ENCODE measurements around the gene PSMB7. TPM values are rescaled to one million over a fixed set of nuclear protein-coding genes. Genes with fewer than 3 reads are reported as not detected.

Gene PSMB7
- polyA plus RNA-seq, 5 donors: 204 to 212 (median 205) TPM

GRCh38 chr9:124358631-124359030 lies 56.6 kb downstream of the PSMB7 start:
- no peak for DNase-seq

- DNase-seq: no peak
Observed at GRCh38 chr9:124357721-124358361, 57.4 kb downstream of the PSMB7 start.

DNA sequence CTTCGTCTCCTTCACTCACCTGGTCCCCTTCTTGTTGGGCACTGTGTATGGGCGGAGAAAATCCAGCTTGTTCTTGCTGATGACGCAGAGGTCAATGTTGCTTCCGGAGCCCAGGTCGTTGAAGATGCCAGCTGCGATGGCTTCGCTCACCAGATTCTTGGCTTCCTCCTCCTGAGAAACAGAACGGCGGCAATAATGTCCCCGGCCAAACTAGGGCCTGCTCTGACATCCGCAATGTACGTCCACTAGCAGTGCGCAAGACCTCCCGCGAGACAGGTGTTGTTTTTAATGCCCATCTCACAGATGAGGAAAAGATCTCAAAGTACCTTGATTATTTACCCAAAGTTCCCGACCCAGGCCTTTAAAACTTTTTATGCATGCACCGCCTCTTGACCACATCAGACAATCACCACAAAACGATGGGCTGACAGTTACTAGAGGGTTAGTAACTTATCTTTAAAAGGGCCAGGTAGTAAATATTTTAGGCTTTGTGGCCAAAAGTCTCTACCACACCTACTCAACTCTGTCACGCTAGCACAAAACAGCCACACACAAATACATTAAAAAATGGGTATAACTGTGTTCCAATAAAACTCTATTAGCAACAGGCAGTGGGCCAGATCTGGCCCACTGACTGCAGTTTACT lies 58.4 kb downstream of the PSMB7 start:
- no peak for DNase-seq

DNA sequence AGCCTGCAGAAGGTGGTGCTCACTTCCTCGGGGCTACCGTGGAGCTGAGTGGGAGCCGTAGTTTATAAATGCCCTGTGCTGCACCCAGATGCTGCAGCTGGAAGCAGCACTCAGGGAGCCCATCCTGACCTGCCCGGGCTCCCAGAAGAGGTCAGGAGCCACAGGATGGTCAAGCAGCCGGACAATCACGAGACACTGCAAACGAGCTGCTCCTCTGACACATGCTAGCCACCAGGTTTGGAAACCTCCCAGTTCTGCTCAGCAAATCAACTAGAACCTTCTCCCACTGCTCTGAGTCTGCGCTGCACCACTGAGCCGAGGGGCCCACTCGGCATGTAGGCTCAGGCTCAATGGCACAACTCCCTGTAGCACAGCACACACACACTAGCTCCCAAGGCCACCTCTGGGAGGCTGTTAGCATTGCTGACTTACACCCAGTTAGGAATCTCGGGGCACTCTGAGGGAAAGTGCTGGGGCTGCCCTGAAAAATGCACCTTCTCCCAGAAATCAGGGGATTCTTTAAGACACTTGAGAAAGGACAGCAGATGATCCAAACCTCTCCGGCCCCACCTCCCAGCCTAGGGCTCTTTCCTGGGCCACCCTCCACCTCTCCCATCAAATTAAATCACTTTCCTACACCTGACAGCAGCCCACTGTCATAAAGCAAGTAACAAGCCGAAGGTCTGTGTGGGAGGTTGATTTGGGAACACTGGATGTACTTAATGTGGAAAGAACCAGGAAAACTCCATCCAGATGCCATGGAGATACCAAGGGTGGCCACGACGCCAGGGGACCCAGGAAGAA lies 59.1 kb downstream of the PSMB7 start:
- DNase-seq: no peak

DNA sequence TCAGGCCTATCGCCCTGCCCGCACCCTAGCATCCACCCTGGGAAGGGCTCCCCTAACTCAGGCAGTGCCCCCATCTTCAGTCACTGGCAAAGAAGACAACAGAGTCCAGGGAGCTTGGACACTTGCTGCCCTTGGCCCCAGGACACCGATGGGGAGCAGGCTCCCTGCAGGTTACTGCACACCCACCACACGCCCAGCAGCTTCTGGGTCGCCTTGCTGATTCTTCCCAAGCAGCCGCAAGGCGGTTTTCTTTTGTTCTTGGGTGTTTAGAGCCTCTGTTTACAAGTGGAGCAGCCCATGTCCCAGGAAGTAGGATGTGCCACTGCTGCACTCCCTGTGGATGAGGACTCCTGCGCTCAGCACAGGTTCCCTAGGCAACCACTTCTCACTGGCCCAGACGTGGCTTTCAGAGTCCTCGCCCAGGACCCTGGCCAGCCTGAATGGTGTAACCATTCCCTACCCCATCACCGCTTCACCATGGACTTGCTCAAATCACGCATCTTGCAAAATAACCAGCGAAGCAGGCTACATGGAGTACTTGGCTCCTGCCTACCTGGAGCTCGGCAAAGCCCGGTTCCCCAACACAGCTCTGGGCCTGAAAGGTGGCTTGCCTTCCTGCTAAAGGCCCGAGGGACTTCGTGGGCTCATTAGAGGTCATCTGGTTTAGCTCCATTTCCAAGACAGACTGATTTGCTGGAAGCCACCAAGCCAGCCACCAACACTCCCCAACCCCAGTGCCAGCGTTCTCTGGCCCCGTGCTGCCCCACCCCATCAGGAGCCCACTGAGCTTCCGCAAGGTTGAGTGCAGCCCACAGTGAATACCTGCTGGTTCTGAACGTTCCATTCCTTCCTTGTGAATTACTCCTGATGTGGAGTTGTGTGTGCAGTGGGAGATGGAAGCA lies 60.0 kb downstream of the PSMB7 start:
- no peak for DNase-seq

- no peak for DNase-seq
Observed at GRCh38 chr9:124354346-124355038, 60.8 kb downstream of the PSMB7 start.

- DNase-seq: no peak
Observed at GRCh38 chr9:124353811-124354274, 61.4 kb downstream of the PSMB7 start.

GRCh38 chr9:124353166-124353768 lies 62.0 kb downstream of the PSMB7 start:
- no peak for DNase-seq

DNA sequence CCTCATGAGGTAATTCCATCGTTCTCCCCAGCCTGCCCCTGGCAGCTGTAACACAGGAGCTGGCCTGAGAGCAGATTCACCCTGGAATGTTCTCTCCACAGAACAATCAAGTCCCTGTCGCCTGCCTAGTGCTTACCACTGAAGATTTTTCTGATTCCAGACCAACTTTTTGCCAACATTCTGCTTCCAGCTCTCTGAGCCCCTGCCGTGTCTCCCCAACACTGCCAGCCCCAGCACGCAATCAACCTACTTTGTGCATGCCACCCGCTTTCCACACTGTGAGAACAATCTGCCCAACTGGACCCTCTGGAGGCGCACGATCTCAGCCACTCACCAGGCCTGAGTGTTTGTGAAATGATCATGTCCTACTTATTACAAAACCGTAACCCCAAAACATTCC lies 62.6 kb downstream of the PSMB7 start:
- DNase-seq: no peak

DNA sequence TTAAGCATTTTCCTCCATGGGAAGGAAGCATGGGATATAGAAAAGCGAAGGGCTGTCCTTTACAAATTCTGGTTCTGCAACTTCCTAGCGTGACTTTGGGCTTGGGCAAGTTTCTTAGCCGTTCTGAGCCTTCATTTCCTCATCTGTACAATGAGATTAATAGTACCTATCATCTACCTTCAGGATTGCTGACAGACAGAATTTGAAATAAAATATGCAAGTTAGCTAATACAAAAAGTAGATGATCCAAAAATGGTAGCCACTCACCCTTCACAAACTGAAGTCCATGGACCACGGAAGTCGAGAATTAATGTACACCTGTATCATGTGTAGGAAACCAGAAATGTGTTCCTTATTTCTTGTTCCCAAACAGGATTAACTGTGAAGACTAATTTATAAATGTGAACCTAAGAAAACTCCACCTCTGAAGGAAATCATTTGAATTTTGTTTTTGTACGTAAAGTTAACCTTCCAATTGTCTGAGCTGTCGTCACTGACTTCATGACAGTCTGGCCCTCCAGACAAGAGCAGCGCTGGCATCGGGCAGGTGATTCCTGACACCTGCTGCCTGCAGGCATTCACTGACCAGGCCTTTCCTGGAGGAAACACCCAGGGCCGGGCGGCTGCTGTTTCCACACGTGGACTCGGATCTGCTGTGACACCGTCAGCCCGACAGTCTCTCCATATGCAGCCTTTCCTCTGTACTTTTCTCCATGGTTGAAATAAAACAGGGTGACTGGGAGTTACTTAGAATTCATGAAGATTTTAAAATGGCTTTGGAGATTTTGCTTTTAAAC lies 63.4 kb downstream of the PSMB7 start:
- DNase-seq: no peak

DNA sequence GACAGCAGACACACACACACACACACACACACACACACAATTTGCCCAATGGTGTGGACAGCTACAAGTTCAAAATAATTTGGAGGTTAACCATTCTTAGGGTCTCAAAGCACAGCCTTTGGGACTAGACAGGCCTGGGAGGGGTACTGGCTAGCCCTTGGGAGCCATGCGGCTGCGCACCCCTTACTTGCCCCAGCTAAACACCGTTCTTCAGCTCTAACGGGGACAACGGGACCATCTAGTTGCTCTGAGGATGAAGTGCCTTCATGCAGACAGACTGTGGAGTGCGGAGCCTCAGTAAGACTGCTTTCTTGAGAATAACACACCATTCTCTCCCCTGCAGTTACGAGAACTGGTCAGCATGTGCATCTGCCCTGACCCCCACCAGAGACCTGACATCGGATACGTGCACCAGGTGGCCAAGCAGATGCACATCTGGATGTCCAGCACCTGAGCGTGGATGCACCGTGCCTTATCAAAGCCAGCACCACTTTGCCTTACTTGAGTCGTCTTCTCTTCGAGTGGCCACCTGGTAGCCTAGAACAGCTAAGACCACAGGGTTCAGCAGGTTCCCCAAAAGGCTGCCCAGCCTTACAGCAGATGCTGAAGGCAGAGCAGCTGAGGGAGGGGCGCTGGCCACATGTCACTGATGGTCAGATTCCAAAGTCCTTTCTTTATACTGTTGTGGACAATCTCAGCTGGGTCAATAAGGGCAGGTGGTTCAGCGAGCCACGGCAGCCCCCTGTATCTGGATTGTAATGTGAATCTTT lies 64.6 kb downstream of the PSMB7 start:
- no peak for DNase-seq

- no peak for DNase-seq
Observed at GRCh38 chr9:124349675-124350493, 65.4 kb downstream of the PSMB7 start.

DNA sequence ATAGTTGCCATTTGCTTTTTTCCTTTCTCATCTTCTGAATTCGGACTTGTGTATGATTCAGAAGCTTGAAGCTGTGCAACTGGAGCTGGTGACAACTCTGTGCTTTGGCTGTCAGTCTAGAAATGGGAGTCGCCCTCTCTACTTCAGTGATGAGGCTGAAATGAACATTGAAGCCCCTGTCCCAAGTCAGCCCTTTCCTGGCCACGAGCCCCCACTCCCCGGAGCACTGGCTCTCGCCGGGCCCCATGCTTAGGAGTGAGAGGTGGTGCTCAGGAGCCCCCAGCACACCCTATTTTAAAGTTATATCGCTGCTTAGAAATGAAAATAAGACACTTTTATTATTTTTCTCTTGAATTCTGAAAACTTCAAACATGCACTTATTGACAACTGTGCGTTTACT lies 66.0 kb downstream of the PSMB7 start:
- DNase-seq: no peak

GRCh38 chr9:124348831-124349230 lies 66.4 kb downstream of the PSMB7 start:
- DNase-seq: no peak

DNA sequence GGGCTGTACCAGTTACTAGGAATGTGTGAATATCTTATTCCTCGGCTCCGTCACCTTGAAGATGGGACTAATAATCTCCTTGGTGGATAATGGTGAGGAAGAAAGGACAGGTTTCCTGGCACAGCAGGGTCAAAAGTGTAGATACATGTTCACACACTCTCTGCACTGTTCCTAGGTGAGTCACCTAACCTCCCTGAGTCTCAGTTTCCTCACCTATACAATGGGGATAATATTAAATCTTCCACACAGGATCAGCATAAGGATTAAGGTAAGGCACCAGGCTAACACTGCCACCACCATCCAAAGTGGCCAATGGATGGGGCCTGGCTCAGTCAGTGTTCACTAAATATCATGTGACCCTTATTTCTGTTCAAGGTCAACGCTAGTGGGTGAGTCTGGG lies 66.9 kb downstream of the PSMB7 start:
- no peak for DNase-seq

DNA sequence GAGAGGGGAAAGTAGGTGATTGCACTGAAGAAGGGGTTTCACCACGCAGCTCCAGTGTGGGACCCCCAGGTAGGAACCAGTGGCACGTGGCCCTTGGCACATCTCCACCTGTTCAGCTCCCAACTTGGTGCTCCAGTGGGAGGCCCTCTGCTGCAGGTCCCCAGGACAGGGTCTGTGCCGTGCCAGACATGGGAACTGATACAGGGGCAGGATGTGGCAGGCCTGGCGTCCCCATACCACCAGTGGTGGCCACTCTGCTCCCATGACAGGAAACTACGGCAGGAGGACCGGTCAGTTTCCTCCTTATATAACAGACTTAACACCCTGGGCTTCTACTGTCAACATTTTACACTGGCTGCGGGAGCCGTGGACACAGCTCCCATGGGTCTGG lies 67.3 kb downstream of the PSMB7 start:
- DNase-seq: no peak

DNA sequence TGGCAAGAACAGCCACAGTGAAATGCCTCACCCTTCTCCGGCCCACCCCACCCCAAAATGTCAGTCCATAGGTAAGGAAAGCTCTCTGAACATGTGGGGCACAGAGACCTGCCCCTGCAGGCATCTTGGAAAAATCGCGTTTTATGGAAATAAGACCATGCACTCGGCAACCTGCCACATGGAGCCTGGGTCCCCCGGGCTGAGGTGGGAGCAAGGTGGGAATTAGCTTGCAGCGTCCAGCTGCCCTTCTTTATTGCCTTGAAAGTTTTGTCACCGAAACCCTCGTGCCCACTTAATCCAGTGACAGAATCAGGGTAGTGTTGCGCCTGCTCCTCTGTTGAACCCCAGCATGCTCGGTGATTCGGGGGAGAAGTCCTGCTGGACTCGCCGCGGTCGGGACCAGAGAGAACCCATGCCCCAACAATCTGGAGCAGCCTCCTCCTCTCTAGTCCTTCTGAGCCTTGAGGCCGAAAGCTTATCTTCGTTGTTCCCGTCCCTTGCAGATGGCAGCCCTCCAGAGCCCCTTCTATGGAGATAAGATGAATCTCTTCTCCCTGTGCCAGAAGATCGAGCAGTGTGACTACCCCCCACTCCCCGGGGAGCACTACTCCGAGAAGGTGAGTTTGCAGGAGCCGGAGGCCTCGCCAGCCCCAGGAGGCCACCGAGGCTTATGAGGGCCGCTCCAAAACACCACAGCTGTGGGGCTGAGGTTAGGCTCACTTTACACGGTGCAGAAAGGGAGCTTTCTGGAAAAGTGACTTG lies 67.9 kb downstream of the PSMB7 start:
- DNase-seq: no peak
